Measurements from ENCODE around the gene PRSS23. TPM values are rescaled to one million over a fixed set of nuclear protein-coding genes. Genes with fewer than 3 reads are reported as not detected.

PRSS23 gene
- total and polyA plus RNA-seq, 2 donors (not counting 3 experiments of a cell fraction or from before 2014, with no cell fraction given) = 146 to 278 TPM

DNA sequence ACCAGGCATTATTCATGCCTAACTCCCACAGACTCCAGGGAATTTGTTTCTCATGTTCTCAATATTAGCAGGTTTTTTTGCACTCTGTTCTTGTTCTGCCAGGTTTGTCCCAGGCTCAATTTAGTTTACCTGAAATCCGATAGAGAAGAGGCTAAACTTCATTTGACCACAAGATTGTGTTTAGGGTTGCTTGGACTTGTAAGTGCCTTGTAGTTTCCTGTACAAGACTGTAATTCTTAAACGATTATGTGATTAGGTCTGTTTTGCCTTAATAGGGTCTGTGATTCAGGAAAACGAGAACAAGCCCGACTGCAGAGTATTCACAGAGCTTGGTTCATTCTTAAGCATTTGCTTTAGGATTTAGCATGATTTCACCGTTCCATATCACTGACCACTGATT is 1.8 kb downstream of the PRSS23 start:
- H4K20me1 ChIP-seq (replicated peaks; ENCODE audit: control insufficient read depth, extremely low read depth, insufficient read depth, low read length) = no peaks in the 10 kb centered on the region
- peak overlapping the region; percentile 82 to 96 (median 95) for H3K4me3 ChIP-seq (replicated peaks in 1 of 3; ENCODE audit: insufficient read depth in 1 of 3, low read depth in 1 of 3, low read length in 3 of 3)
- FAIRE-seq = peak; percentile 40
- H3K4me2 ChIP-seq (ENCODE audit: insufficient read depth, low read length) = peak overlapping the region; percentile 100
- ChIA-PET CTCF (interaction anchor here (1.0 to 6.1 kb wide), 10 partner anchors 15 to 346 kb away, joined by 3 to 40 read pairs (median 7); partner anchors contain the start of gene ME3), POLR2A (no interaction called here)
- intact Hi-C loops (cut with micrococcal nuclease) (loop anchor here (1.0 to 5.0 kb wide), 8 partner anchors 115 to 346 kb away; no protein-coding TSS in a partner anchor), dilution Hi-C loops (cut with MboI; ENCODE audit: extremely low pct_ligation_motif_present, low sequenced_read_pairs) (no loop called here)
- no peaks in the 10 kb centered on the region for H3K9me1 ChIP-seq (replicated peaks; ENCODE audit: control insufficient read depth, extremely low read depth, insufficient read depth, low read length)
- peak overlapping the region; percentile 96 for H3K27ac ChIP-seq (ENCODE audit: insufficient read depth, low read depth, low read length)
- H3K9ac ChIP-seq (replicated peaks; ENCODE audit: extremely low read depth, insufficient read depth, low read length) = peak overlapping the region; percentile 97
- BruUV-seq (replicated peaks) = no TSS peak
- H3K27me3 ChIP-seq (ENCODE audit: control insufficient read depth in 2 of 2, insufficient read depth in 2 of 2, low read length in 2 of 2) = no peaks in the 10 kb centered on the region
- no peak overlapping the region for H2AFZ ChIP-seq (ENCODE audit: low read depth, low read length)
- no peak for DNase-seq (ENCODE audit: low read depth, low spot score)
- TF ChIP-seq FOS (IDR thresholded peaks at IDR 0.05; ENCODE audit: borderline replicate concordance, insufficient read depth, low read length) = no peak
- peak; percentile 18 for TF ChIP-seq POLR2A (IDR thresholded peaks at IDR 0.05; ENCODE audit: low read depth, low read length)
- peaks cover 72% of the 10 kb centered on the region for H3K79me2 ChIP-seq (ENCODE audit: control insufficient read depth, insufficient read depth, low read length)
- H3K36me3 ChIP-seq (ENCODE audit: control insufficient read depth in 2 of 2, extremely low read depth in 1 of 2, insufficient read depth in 2 of 2, low read length in 2 of 2) = peaks cover 0 to 7% of the 10 kb centered on the region in 2 experiments
- H3K9me3 ChIP-seq (replicated peaks; ENCODE audit: control insufficient read depth, insufficient read depth, low read length) = no peaks in the 10 kb centered on the region
- peaks cover 61% of the 10 kb centered on the region for H3K4me1 ChIP-seq (ENCODE audit: control insufficient read depth, extremely low read depth, insufficient read depth, low read length)

DNA sequence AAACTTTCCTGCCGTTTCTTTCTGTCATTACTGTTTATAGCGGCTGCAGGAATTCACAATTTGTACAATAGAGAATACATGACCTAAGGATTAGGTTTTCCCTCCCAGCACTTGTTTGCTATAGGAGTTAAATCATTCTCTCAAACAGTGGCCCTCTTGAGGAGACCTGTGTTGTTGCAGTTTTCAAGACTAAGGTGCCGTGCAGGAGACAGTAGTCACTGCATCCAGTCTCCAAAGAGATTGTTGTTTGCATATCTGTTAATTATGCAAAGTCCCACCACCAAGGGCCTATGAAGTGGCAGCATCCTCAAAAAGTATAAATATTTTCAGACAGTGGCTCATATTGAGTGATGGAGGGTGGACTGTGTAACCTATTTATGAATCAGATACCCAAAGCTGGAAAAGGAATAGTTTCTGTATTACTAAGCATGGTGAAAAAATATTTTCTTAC is 2.3 kb downstream of the PRSS23 start:
- ChIA-PET POLR2A (no interaction called here), CTCF (interaction anchor here (0.7 to 6.1 kb wide), 10 partner anchors 15 to 346 kb away, joined by 3 to 40 read pairs (median 6); partner anchors contain the start of gene ME3)
- peak overlapping the region; percentile 97 for H3K9ac ChIP-seq (replicated peaks; ENCODE audit: extremely low read depth, insufficient read depth, low read length)
- dilution Hi-C loops (cut with MboI; ENCODE audit: extremely low pct_ligation_motif_present, low sequenced_read_pairs) (no loop called here), intact Hi-C loops (cut with micrococcal nuclease) (loop anchor here (1.0 to 5.0 kb wide), 12 partner anchors 14 to 346 kb away; no protein-coding TSS in a partner anchor)
- peak overlapping the region; percentile 82 to 96 (median 95) for H3K4me3 ChIP-seq (replicated peaks in 1 of 3; ENCODE audit: insufficient read depth in 1 of 3, low read depth in 1 of 3, low read length in 3 of 3)
- peak; percentile 12 for TF ChIP-seq POLR2AphosphoS5 (IDR thresholded peaks at IDR 0.05; ENCODE audit: insufficient read depth, low read depth, low read length)
- TF ChIP-seq GATA2 (IDR thresholded peaks at IDR 0.05; ENCODE audit: insufficient read depth, insufficient read length, low read depth, low read length) = no peak
- TF ChIP-seq MYC (IDR thresholded peaks at IDR 0.05; ENCODE audit: low read depth, low read length) = no peak
- TF ChIP-seq, protein P1, sequence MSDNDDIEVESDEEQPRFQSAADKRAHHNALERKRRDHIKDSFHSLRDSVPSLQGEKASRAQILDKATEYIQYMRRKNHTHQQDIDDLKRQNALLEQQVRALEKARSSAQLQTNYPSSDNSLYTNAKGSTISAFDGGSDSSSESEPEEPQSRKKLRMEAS (IDR thresholded peaks at IDR 0.05; ENCODE audit: insufficient read depth, insufficient read length) = no peak
- TF ChIP-seq, protein P2, sequence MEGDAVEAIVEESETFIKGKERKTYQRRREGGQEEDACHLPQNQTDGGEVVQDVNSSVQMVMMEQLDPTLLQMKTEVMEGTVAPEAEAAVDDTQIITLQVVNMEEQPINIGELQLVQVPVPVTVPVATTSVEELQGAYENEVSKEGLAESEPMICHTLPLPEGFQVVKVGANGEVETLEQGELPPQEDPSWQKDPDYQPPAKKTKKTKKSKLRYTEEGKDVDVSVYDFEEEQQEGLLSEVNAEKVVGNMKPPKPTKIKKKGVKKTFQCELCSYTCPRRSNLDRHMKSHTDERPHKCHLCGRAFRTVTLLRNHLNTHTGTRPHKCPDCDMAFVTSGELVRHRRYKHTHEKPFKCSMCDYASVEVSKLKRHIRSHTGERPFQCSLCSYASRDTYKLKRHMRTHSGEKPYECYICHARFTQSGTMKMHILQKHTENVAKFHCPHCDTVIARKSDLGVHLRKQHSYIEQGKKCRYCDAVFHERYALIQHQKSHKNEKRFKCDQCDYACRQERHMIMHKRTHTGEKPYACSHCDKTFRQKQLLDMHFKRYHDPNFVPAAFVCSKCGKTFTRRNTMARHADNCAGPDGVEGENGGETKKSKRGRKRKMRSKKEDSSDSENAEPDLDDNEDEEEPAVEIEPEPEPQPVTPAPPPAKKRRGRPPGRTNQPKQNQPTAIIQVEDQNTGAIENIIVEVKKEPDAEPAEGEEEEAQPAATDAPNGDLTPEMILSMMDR (IDR thresholded peaks at IDR 0.05; ENCODE audit: extremely low read depth in 1 of 2, insufficient read depth in 1 of 2, low read depth in 1 of 2, low read length in 2 of 2) = peak; percentile 57 to 60
- peak; percentile 8 for TF ChIP-seq FOS (IDR thresholded peaks at IDR 0.05; ENCODE audit: borderline replicate concordance, insufficient read depth, low read length)
- peaks cover 3 to 8% of the 10 kb centered on the region in 2 experiments for H3K36me3 ChIP-seq (ENCODE audit: control insufficient read depth in 2 of 2, extremely low read depth in 1 of 2, insufficient read depth in 2 of 2, low read length in 2 of 2)
- H3K4me2 ChIP-seq (ENCODE audit: insufficient read depth, low read length) = peak overlapping the region; percentile 100
- H3K9me1 ChIP-seq (replicated peaks; ENCODE audit: control insufficient read depth, extremely low read depth, insufficient read depth, low read length) = no peaks in the 10 kb centered on the region
- H3K9me3 ChIP-seq (replicated peaks; ENCODE audit: control insufficient read depth, insufficient read depth, low read length) = no peaks in the 10 kb centered on the region
- DNase-seq (ENCODE audit: low read depth, low spot score) = peak; percentile 80
- no peaks in the 10 kb centered on the region for H3K27me3 ChIP-seq (ENCODE audit: control insufficient read depth in 2 of 2, insufficient read depth in 2 of 2, low read length in 2 of 2)
- no peak overlapping the region for H2AFZ ChIP-seq (ENCODE audit: low read depth, low read length)
- peak; percentile 83 for FAIRE-seq
- BruUV-seq (replicated peaks) = no TSS peak
- H3K27ac ChIP-seq (ENCODE audit: insufficient read depth, low read depth, low read length) = peak overlapping the region; percentile 96
- H3K4me1 ChIP-seq (ENCODE audit: control insufficient read depth, extremely low read depth, insufficient read depth, low read length) = peaks cover 63% of the 10 kb centered on the region
- no peaks in the 10 kb centered on the region for H4K20me1 ChIP-seq (replicated peaks; ENCODE audit: control insufficient read depth, extremely low read depth, insufficient read depth, low read length)
- H3K79me2 ChIP-seq (ENCODE audit: control insufficient read depth, insufficient read depth, low read length) = peaks cover 77% of the 10 kb centered on the region

Data from endothelial cell of umbilical vein (primary cell).